Measurements from ENCODE around the gene DEXI.

Gene DEXI

GRCh38 chr16:10922328-10923145, 19.7 kb downstream of the DEXI start:
- TF ChIP-seq FOXP2 (optimal IDR thresholded peaks at IDR 0.05; ENCODE audit: control extremely low read depth, extremely low read length, insufficient read depth) (no peak), POLR2AphosphoS5 (IDR thresholded peaks at IDR 0.05; ENCODE audit: borderline replicate concordance, low read depth, low read length) (no peak), EZH2 (IDR thresholded peaks at IDR 0.05) (no peak)

GRCh38 chr16:10921536-10922327, 20.5 kb downstream of the DEXI start:
- Histone ChIP-seq H3K36me3 (ENCODE audit: insufficient read depth, low read length) (no peaks in the 10 kb centered on the region), H3K4me3 (no peak overlapping the region), H3K27ac (no peak overlapping the region), H3K9ac (ENCODE audit: insufficient read length) (no peak overlapping the region), H3K9me3 (ENCODE audit: low read depth, low read length) (no peaks in the 10 kb centered on the region)
- TF ChIP-seq FOXP2 (optimal IDR thresholded peaks at IDR 0.05; ENCODE audit: control extremely low read depth, extremely low read length, insufficient read depth) (no peak), POLR2AphosphoS5 (IDR thresholded peaks at IDR 0.05; ENCODE audit: borderline replicate concordance, low read depth, low read length) (no peak), EZH2 (IDR thresholded peaks at IDR 0.05) (no peak)
- DNase-seq (ENCODE audit: low read depth, low spot score): no peak

More at GRCh38 chr16:10922328-10923145, 19.7 kb downstream of the DEXI start:
- Histone ChIP-seq H3K9me3 (ENCODE audit: low read depth, low read length) (no peaks in the 10 kb centered on the region), H3K27ac (no peak overlapping the region), H3K4me3 (no peak overlapping the region), H3K9ac (ENCODE audit: insufficient read length) (no peak overlapping the region), H3K36me3 (ENCODE audit: insufficient read depth, low read length) (no peaks in the 10 kb centered on the region)
- no peak for DNase-seq (ENCODE audit: low read depth, low spot score)

- Histone ChIP-seq H3K9me3 (ENCODE audit: low read depth, low read length) (no peaks in the 10 kb centered on the region), H3K4me3 (no peak overlapping the region), H3K36me3 (ENCODE audit: insufficient read depth, low read length) (no peaks in the 10 kb centered on the region), H3K9ac (ENCODE audit: insufficient read length) (no peak overlapping the region), H3K27ac (no peak overlapping the region)
- TF ChIP-seq POLR2AphosphoS5 (IDR thresholded peaks at IDR 0.05; ENCODE audit: borderline replicate concordance, low read depth, low read length) (no peak), EZH2 (IDR thresholded peaks at IDR 0.05) (no peak), FOXP2 (optimal IDR thresholded peaks at IDR 0.05; ENCODE audit: control extremely low read depth, extremely low read length, insufficient read depth) (no peak)
- DNase-seq (ENCODE audit: low read depth, low spot score): no peak
These were observed 21.4 kb downstream of the DEXI start for GRCh38 chr16:10920726-10921427.

- no peak overlapping the region for H3K9ac ChIP-seq (ENCODE audit: insufficient read length)
- no peak for DNase-seq (ENCODE audit: low read depth, low spot score)
- TF ChIP-seq POLR2AphosphoS5 (IDR thresholded peaks at IDR 0.05; ENCODE audit: borderline replicate concordance, low read depth, low read length) (no peak), FOXP2 (optimal IDR thresholded peaks at IDR 0.05; ENCODE audit: control extremely low read depth, extremely low read length, insufficient read depth) (no peak), EZH2 (IDR thresholded peaks at IDR 0.05) (no peak)
- H3K36me3 ChIP-seq (ENCODE audit: insufficient read depth, low read length): no peaks in the 10 kb centered on the region
- no peak overlapping the region for H3K27ac ChIP-seq
- H3K4me3 ChIP-seq: no peak overlapping the region
- no peaks in the 10 kb centered on the region for H3K9me3 ChIP-seq (ENCODE audit: low read depth, low read length)
These were observed 23.3 kb downstream of the DEXI start for GRCh38 chr16:10919003-10919351.

GRCh38 chr16:10918294-10919002, 23.8 kb downstream of the DEXI start:
- no peak for TF ChIP-seq EZH2 (IDR thresholded peaks at IDR 0.05)
- no peaks in the 10 kb centered on the region for H3K36me3 ChIP-seq (ENCODE audit: insufficient read depth, low read length)
- no peak overlapping the region for H3K9ac ChIP-seq (ENCODE audit: insufficient read length)
- no peak overlapping the region for H3K4me3 ChIP-seq
- DNase-seq (ENCODE audit: low read depth, low spot score): peak; percentile 37
- H3K9me3 ChIP-seq (ENCODE audit: low read depth, low read length): no peaks in the 10 kb centered on the region
- no peak overlapping the region for H3K27ac ChIP-seq

GRCh38 chr16:10916534-10916933, 25.7 kb downstream of the DEXI start:
- DNase-seq (ENCODE audit: low read depth, low spot score): no peak
- no peak for TF ChIP-seq FOXP2 (optimal IDR thresholded peaks at IDR 0.05; ENCODE audit: control extremely low read depth, extremely low read length, insufficient read depth)
- no peak for TF ChIP-seq EZH2 (IDR thresholded peaks at IDR 0.05)
- Histone ChIP-seq H3K4me3 (no peak overlapping the region), H3K27ac (no peak overlapping the region), H3K9me3 (ENCODE audit: low read depth, low read length) (no peaks in the 10 kb centered on the region), H3K9ac (ENCODE audit: insufficient read length) (no peak overlapping the region), H3K36me3 (ENCODE audit: insufficient read depth, low read length) (no peaks in the 10 kb centered on the region)

- no peaks in the 10 kb centered on the region for H3K36me3 ChIP-seq (ENCODE audit: insufficient read depth, low read length)
- no peak overlapping the region for H3K27ac ChIP-seq
- TF ChIP-seq FOXP2 (optimal IDR thresholded peaks at IDR 0.05; ENCODE audit: control extremely low read depth, extremely low read length, insufficient read depth) (no peak), POLR2AphosphoS5 (IDR thresholded peaks at IDR 0.05; ENCODE audit: borderline replicate concordance, low read depth, low read length) (no peak), EZH2 (IDR thresholded peaks at IDR 0.05) (no peak)
- no peak overlapping the region for H3K9ac ChIP-seq (ENCODE audit: insufficient read length)
- H3K9me3 ChIP-seq (ENCODE audit: low read depth, low read length): no peaks in the 10 kb centered on the region
- no peak for DNase-seq (ENCODE audit: low read depth, low spot score)
- H3K4me3 ChIP-seq: no peak overlapping the region
These were observed 31.0 kb downstream of the DEXI start for GRCh38 chr16:10911267-10911666.

- Histone ChIP-seq H3K36me3 (ENCODE audit: insufficient read depth, low read length) (no peaks in the 10 kb centered on the region), H3K27ac (no peak overlapping the region), H3K4me3 (no peak overlapping the region), H3K9ac (ENCODE audit: insufficient read length) (no peak overlapping the region), H3K9me3 (ENCODE audit: low read depth, low read length) (no peaks in the 10 kb centered on the region)
- TF ChIP-seq FOXP2 (optimal IDR thresholded peaks at IDR 0.05; ENCODE audit: control extremely low read depth, extremely low read length, insufficient read depth) (no peak), POLR2AphosphoS5 (IDR thresholded peaks at IDR 0.05; ENCODE audit: borderline replicate concordance, low read depth, low read length) (no peak), EZH2 (IDR thresholded peaks at IDR 0.05) (no peak)
- no peak for DNase-seq (ENCODE audit: low read depth, low spot score)
These were observed 34.6 kb downstream of the DEXI start for GRCh38 chr16:10907757-10908045.
